Lower leg skin (tissue), 3 donors: ENCODE results near the gene ALDH1A2.

Source experiments
- POLR2A ChIP-seq, 2 donors: fragments of 450-650 bp; IDR thresholded peaks; one replicate each; pipeline ENCODE4 v1.6.1; 2016 to 2017; ENCODE audit warnings: antibody characterized with exemption in 2 of 2, mild to moderate bottlenecking in 1 of 2, moderate library complexity in 1 of 2
- TF ChIP-seq, protein P1 (sequence below), 3 donors: fragments of 450-650 bp; IDR thresholded peaks; one replicate each; pipeline ENCODE4 v1.5.1; 2016; ENCODE audit warnings: antibody characterized with exemption in 3 of 3, mild to moderate bottlenecking in 3 of 3, moderate library complexity in 2 of 3

GRCh38 chr15:58109419-58109818 lies 43.9 kb upstream of the ALDH1A2 start:
- TF ChIP-seq, protein P1, sequence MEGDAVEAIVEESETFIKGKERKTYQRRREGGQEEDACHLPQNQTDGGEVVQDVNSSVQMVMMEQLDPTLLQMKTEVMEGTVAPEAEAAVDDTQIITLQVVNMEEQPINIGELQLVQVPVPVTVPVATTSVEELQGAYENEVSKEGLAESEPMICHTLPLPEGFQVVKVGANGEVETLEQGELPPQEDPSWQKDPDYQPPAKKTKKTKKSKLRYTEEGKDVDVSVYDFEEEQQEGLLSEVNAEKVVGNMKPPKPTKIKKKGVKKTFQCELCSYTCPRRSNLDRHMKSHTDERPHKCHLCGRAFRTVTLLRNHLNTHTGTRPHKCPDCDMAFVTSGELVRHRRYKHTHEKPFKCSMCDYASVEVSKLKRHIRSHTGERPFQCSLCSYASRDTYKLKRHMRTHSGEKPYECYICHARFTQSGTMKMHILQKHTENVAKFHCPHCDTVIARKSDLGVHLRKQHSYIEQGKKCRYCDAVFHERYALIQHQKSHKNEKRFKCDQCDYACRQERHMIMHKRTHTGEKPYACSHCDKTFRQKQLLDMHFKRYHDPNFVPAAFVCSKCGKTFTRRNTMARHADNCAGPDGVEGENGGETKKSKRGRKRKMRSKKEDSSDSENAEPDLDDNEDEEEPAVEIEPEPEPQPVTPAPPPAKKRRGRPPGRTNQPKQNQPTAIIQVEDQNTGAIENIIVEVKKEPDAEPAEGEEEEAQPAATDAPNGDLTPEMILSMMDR (IDR thresholded peaks at IDR 0.05), result no peak
- no peak for TF ChIP-seq POLR2A (IDR thresholded peaks at IDR 0.05)
